Neural cell (in vitro differentiated cells): ENCODE data around the gene MYMK.

Experiments
- CTCF ChIP-seq: fragments of 450-650 bp; IDR thresholded peaks from 2 replicates; pipeline ENCODE4 v1.5.1; 2014; ENCODE audit warnings: antibody characterized with exemption, mild to moderate bottlenecking, moderate library complexity; ENCODE audit not compliant: poor library complexity, severe bottlenecking
- EP300 ChIP-seq: fragments of 450-650 bp; conservative IDR thresholded peaks from 2 replicates; pipeline ENCODE4 v1.6.1; 2014; ENCODE audit warnings: antibody characterized with exemption, mild to moderate bottlenecking, moderate library complexity; ENCODE audit not compliant: poor library complexity, severe bottlenecking
- EZH2 ChIP-seq: fragments of 200-600, 300-800 bp; shearing (Covaris generic), sonication (generic); IDR thresholded peaks from 2 replicates; pipeline ENCODE4 v1.6.1; 2014; ENCODE audit warnings: antibody characterized with exemption, low read length, borderline replicate concordance, mild to moderate bottlenecking; ENCODE audit not compliant: insufficient read depth, poor library complexity, severe bottlenecking
- MXI1 ChIP-seq: fragments of 450-650 bp; conservative IDR thresholded peaks from 2 replicates; pipeline ENCODE4 v1.6.1; 2014; ENCODE audit warnings: antibody characterized with exemption, mild to moderate bottlenecking; ENCODE audit not compliant: poor library complexity, severe bottlenecking
- POLR2AphosphoS5 ChIP-seq: IDR thresholded peaks from 2 replicates; pipeline ENCODE4 v1.6.1; 2012
- RAD21 ChIP-seq: fragments of 450-650 bp; conservative IDR thresholded peaks from 2 replicates; pipeline ENCODE4 v1.6.1; 2014; ENCODE audit warnings: antibody characterized with exemption, mild to moderate bottlenecking, moderate library complexity
- REST ChIP-seq: IDR thresholded peaks from 2 replicates; pipeline ENCODE4 v1.6.1; 2012; ENCODE audit warnings: borderline replicate concordance
- SMC3 ChIP-seq: fragments of 450-650 bp; conservative IDR thresholded peaks from 2 replicates; pipeline ENCODE4 v1.6.1; 2014; ENCODE audit warnings: antibody characterized with exemption, mild to moderate bottlenecking, moderate library complexity; ENCODE audit not compliant: poor library complexity
- TAF1 ChIP-seq: IDR thresholded peaks from 2 replicates; pipeline ENCODE4 v1.6.1; 2012; ENCODE audit warnings: low read depth

- peak; percentile 21 for TF ChIP-seq CTCF
- TF ChIP-seq TAF1 = peak; percentile 58
- TF ChIP-seq EZH2 = no peak
- peak; percentile 45 for TF ChIP-seq POLR2AphosphoS5
- TF ChIP-seq SMC3 = peak; percentile 46
- TF ChIP-seq EP300 = no peak
- peak; percentile 21 for TF ChIP-seq REST
- peak; percentile 28 for TF ChIP-seq RAD21
- TF ChIP-seq MXI1 = peak; percentile 92
Measured at GRCh38 chr9:133478851-133479711, 45.7 kb downstream of the MYMK start, which contains the start of gene SLC2A6.
